ENCODE measurements around the gene STKLD1.

Gene STKLD1

GRCh38 chr9:133405508-133406438 is 29.6 kb downstream of the STKLD1 start:
- H3K27ac ChIP-seq, result no peak overlapping the region
- no peaks in the 10 kb centered on the region for H3K9me3 ChIP-seq (ENCODE audit: control insufficient read depth, low read length)
- H3K79me2 ChIP-seq, result no peaks in the 10 kb centered on the region
- no peak overlapping the region for H3K4me3 ChIP-seq (ENCODE audit: low read depth, low read length)
- H2AFZ ChIP-seq, result no peak overlapping the region
- H3K36me3 ChIP-seq (ENCODE audit: control insufficient read depth, insufficient read depth, low read length), result no peaks in the 10 kb centered on the region
- H3K27me3 ChIP-seq (ENCODE audit: control insufficient read depth, insufficient read depth, low read length), result no peaks in the 10 kb centered on the region
- TF ChIP-seq CTCF (IDR thresholded peaks at IDR 0.05), result no peak
- H3K9ac ChIP-seq, result no peak overlapping the region
- H3K4me2 ChIP-seq (ENCODE audit: low read length), result no peak overlapping the region
- no peaks in the 10 kb centered on the region for H3K4me1 ChIP-seq

GRCh38 chr9:133406480-133407307 is 30.5 kb downstream of the STKLD1 start:
- no peak overlapping the region for H3K9ac ChIP-seq
- H2AFZ ChIP-seq, result no peak overlapping the region
- H3K79me2 ChIP-seq, result no peaks in the 10 kb centered on the region
- peak; percentile 72 for TF ChIP-seq CTCF (IDR thresholded peaks at IDR 0.05)
- H3K27me3 ChIP-seq (ENCODE audit: control insufficient read depth, insufficient read depth, low read length), result no peaks in the 10 kb centered on the region
- H3K4me2 ChIP-seq (ENCODE audit: low read length), result no peak overlapping the region
- no peaks in the 10 kb centered on the region for H3K4me1 ChIP-seq
- H3K4me3 ChIP-seq (ENCODE audit: low read depth, low read length), result no peak overlapping the region
- H3K36me3 ChIP-seq (ENCODE audit: control insufficient read depth, insufficient read depth, low read length), result no peaks in the 10 kb centered on the region
- no peak overlapping the region for H3K27ac ChIP-seq
- H3K9me3 ChIP-seq (ENCODE audit: control insufficient read depth, low read length), result no peaks in the 10 kb centered on the region

- no peaks in the 10 kb centered on the region for H3K27me3 ChIP-seq (ENCODE audit: control insufficient read depth, insufficient read depth, low read length)
- no peaks in the 10 kb centered on the region for H3K79me2 ChIP-seq
- no peaks in the 10 kb centered on the region for H3K36me3 ChIP-seq (ENCODE audit: control insufficient read depth, insufficient read depth, low read length)
- H3K4me2 ChIP-seq (ENCODE audit: low read length), result no peak overlapping the region
- H2AFZ ChIP-seq, result no peak overlapping the region
- no peaks in the 10 kb centered on the region for H3K4me1 ChIP-seq
- H3K9ac ChIP-seq, result no peak overlapping the region
- no peaks in the 10 kb centered on the region for H3K9me3 ChIP-seq (ENCODE audit: control insufficient read depth, low read length)
- no peak for TF ChIP-seq CTCF (IDR thresholded peaks at IDR 0.05)
- no peak overlapping the region for H3K4me3 ChIP-seq (ENCODE audit: low read depth, low read length)
- H3K27ac ChIP-seq, result no peak overlapping the region
Observed at GRCh38 chr9:133408042-133408441, 31.9 kb downstream of the STKLD1 start.

- H3K36me3 ChIP-seq (ENCODE audit: control insufficient read depth, insufficient read depth, low read length), result no peaks in the 10 kb centered on the region
- H3K79me2 ChIP-seq, result no peaks in the 10 kb centered on the region
- no peak overlapping the region for H3K9ac ChIP-seq
- H3K4me3 ChIP-seq (ENCODE audit: low read depth, low read length), result no peak overlapping the region
- H3K27me3 ChIP-seq (ENCODE audit: control insufficient read depth, insufficient read depth, low read length), result no peaks in the 10 kb centered on the region
- H3K4me1 ChIP-seq, result peaks cover 2% of the 10 kb centered on the region
- no peak overlapping the region for H3K4me2 ChIP-seq (ENCODE audit: low read length)
- no peak overlapping the region for H2AFZ ChIP-seq
- H3K27ac ChIP-seq, result no peak overlapping the region
- TF ChIP-seq CTCF (IDR thresholded peaks at IDR 0.05), result no peak
- no peaks in the 10 kb centered on the region for H3K9me3 ChIP-seq (ENCODE audit: control insufficient read depth, low read length)
Observed at GRCh38 chr9:133415170-133415569, 39.0 kb downstream of the STKLD1 start.
